K562 (cell line): ENCODE data around the gene TMEM185B. TPM values are rescaled to one million over a fixed set of nuclear protein-coding genes. Genes with fewer than 3 reads are reported as not detected.

Experiments
- FOXA3 ChIP-seq, 2 experiments: fragments of 450-650 bp in 1 of 2; sonication (generic) in 1 of 2; formaldehyde crosslinking; IDR thresholded peaks in 1 of 2; conservative IDR thresholded peaks in 1 of 2; 2 replicates each; pipeline versions ENCODE4 v1.4.0 to v1.8.0; 2020 to 2022; ENCODE audit warnings: mild to moderate bottlenecking in 2 of 2, missing genetic modification reagents in 1 of 2
- HDAC3 ChIP-seq: fragments of 450-650 bp; IDR thresholded peaks from 2 replicates; pipeline ENCODE4 v1.6.1; 2018; ENCODE audit warnings: borderline replicate concordance, mild to moderate bottlenecking, moderate library complexity; ENCODE audit not compliant: partially characterized antibody
- L3MBTL2 ChIP-seq: fragments of 450-650 bp; IDR thresholded peaks from 2 replicates; pipeline ENCODE4 v1.6.1; 2016; ENCODE audit warnings: mild to moderate bottlenecking, moderate library complexity
- MIER1 ChIP-seq: fragments of 450-650 bp; IDR thresholded peaks from 2 replicates; pipeline ENCODE4 v1.6.1; 2016; ENCODE audit warnings: antibody characterized with exemption, mild to moderate bottlenecking, low read depth
- MLLT1 ChIP-seq, 2 experiments: fragments of 450-650 bp; IDR thresholded peaks; 2 replicates each; pipeline ENCODE4 v1.6.1; 2016
- RCOR1 ChIP-seq, 2 experiments: IDR thresholded peaks; 2 replicates each; pipeline ENCODE4 v1.6.1; 2012; ENCODE audit warnings: low read depth in 2 of 2, low read length in 2 of 2, borderline replicate concordance in 1 of 2, improper control_type of control experiment in 1 of 2
- SMARCA4 ChIP-seq: fragments of 450-650 bp; IDR thresholded peaks from 2 replicates; pipeline ENCODE4 v1.6.1; 2016
- TEAD4 ChIP-seq, 2 experiments: sonication (generic) in 1 of 2; formaldehyde crosslinking in 1 of 2; IDR thresholded peaks; 2 replicates each; pipeline versions ENCODE4 v1.6.1 to v1.8.0; 2012 to 2022; ENCODE audit warnings: borderline replicate concordance in 1 of 2, inconsistent platforms in 1 of 2, low read length in 1 of 2, mild to moderate bottlenecking in 1 of 2, missing genetic modification reagents in 1 of 2
- TSC22D4 ChIP-seq: fragments of 450-650 bp; IDR thresholded peaks from 2 replicates; pipeline ENCODE4 v1.6.1; 2016; ENCODE audit warnings: missing genetic modification characterization, missing biosample characterization, control low read depth
- TSHZ1 ChIP-seq: fragments of 250-450 bp; sonication (Bioruptor Pico); IDR thresholded peaks from 2 replicates; pipeline ENCODE4 v1.4.0; 2020; ENCODE audit warnings: mild to moderate bottlenecking, moderate library complexity
- UBTF ChIP-seq, 2 experiments: IDR thresholded peaks; 2 replicates each; pipeline ENCODE4 v1.6.1; 2012; ENCODE audit warnings: improper control_type of control experiment in 2 of 2, low read depth in 2 of 2, low read length in 2 of 2, borderline replicate concordance in 1 of 2
- polyA plus RNA-seq, 8 experiments: library from polyadenylated mRNA; depleted of rRNA in 4 of 8; stranded (reverse) in 5 of 8; unstranded in 3 of 8; fragments of >200 nt; fragmentation: Nextera tagmentation in 2 of 8; fragmentation: Illumina TruSeq in 1 of 8; extraction: Ambion mirVana in 2 of 8; extraction: Trizol in 1 of 8; gene quantifications; 2 replicates each; pipeline versions ENCODE4 v1.2.1 to v1.2.3, GENCODE V29; 2011 to 2014; ENCODE audit warnings: inconsistent platforms in 1 of 8, missing spikeins in 1 of 8
- total RNA-seq, 7 experiments: library from RNA; depleted of rRNA in 6 of 7; stranded (reverse); fragments of >200 nt in 6 of 7; fragmentation: Illumina TruSeq in 2 of 7; extraction: Trizol in 2 of 7; gene quantifications; 2 replicates each; pipeline versions ENCODE4 v1.2.1 to v1.2.3, GENCODE V29; 2011 to 2021; ENCODE audit warnings: low replicate concordance in 1 of 7

Gene TMEM185B
- total and polyA plus RNA-seq, 9 of the 15 experiments (the other 6 are each of a cell fraction or from before 2014, with no cell fraction given), result 2.9 to 28.2 (median 11.5) TPM

GRCh38 chr2:120227111-120227991 is 4.2 kb upstream of the TMEM185B start (continued):
- TF ChIP-seq TSHZ1 (CRISPR knock-in tag), result no peak
- peak; percentile 77 for TF ChIP-seq L3MBTL2
- TF ChIP-seq FOXA3 (CRISPR knock-in tag; conservative IDR thresholded peaks at IDR 0.05 in 1 of 2, IDR thresholded peaks at IDR 0.05 in 1 of 2), result no peak
- TF ChIP-seq MIER1, result no peak
- peak in 1 of 2 experiments; percentile 86; a peak in 2 of 4 replicates for TF ChIP-seq UBTF (IDR thresholded peaks at IDR 0.05; ENCODE audit: borderline replicate concordance in 1 of 2, low read depth in 2 of 2, low read length in 2 of 2)
- TF ChIP-seq MLLT1 (IDR thresholded peaks at IDR 0.05), result no peak
- TF ChIP-seq HDAC3, result no peak
- TF ChIP-seq TSC22D4 (tag), result no peak
- TF ChIP-seq RCOR1 (IDR thresholded peaks at IDR 0.05; ENCODE audit: borderline replicate concordance in 1 of 2, low read depth in 2 of 2, low read length in 2 of 2), result peak in 1 of 2 experiments; percentile 92; a peak in 2 of 4 replicates
- peak; percentile 39; the same call in 1 of the 2 replicates for TF ChIP-seq TEAD4 (IDR thresholded peaks at IDR 0.05; ENCODE audit: low read length)
- TF ChIP-seq TEAD4 (CRISPR knock-in tag; IDR thresholded peaks at IDR 0.05; ENCODE audit: borderline replicate concordance), result no peak
- TF ChIP-seq SMARCA4, result 0 out of 2 replicates have a peak, but pooled peaks have one; percentile 24
- TF ChIP-seq, all 486 proteins: peak for 39
